Chondrocyte (in vitro differentiated cells): ENCODE measurements around the gene GPR84. TPM values are rescaled to one million over a fixed set of nuclear protein-coding genes. Genes with fewer than 3 reads are reported as not detected.
A peak's percentile ranks its signal among the peaks of the same experiment; 100 is the strongest.

Experiments used
- DNase-seq: peaks from one replicate; pipeline ENCODE4 v3.0.0; 2021; ENCODE audit warnings: mixed read lengths, low spot score
- H3K27ac Mint-ChIP-seq: one replicate; pipeline ENCODE4 v1.8.0; 2021; ENCODE audit warnings: mild to moderate bottlenecking, moderate library complexity, mixed read lengths; ENCODE audit not compliant: unreplicated experiment
- H3K27me3 Mint-ChIP-seq: 2 replicates; pipeline ENCODE4 v1.8.0; 2021; ENCODE audit warnings: low read depth, mixed read lengths
- H3K36me3 Mint-ChIP-seq: 2 replicates; pipeline ENCODE4 v1.8.0; 2021; ENCODE audit warnings: low read depth, mixed read lengths
- H3K4me1 Mint-ChIP-seq: 2 replicates; pipeline ENCODE4 v1.8.0; 2021; ENCODE audit warnings: low read depth, mild to moderate bottlenecking, mixed read lengths
- H3K4me3 Mint-ChIP-seq: one replicate; pipeline ENCODE4 v1.8.0; 2021; ENCODE audit warnings: mild to moderate bottlenecking, moderate library complexity, mixed read lengths; ENCODE audit not compliant: unreplicated experiment
- H3K9me3 Mint-ChIP-seq: 2 replicates; pipeline ENCODE4 v1.8.0; 2021; ENCODE audit warnings: low read depth, mixed read lengths
- long read RNA-seq: library from polyadenylated mRNA; stranded (forward); transcript quantifications from one replicate; pipeline ENCODE4 v2.0.0, GENCODE V29; 2021
- total RNA-seq: library from RNA; stranded (reverse); gene quantifications from 3 replicates; pipeline ENCODE4 v1.2.1, GENCODE V29; 2021
- TF ChIP-seq, protein P1 (sequence below): fragments of 200-600 bp; sonication (generic); IDR thresholded peaks from 2 replicates; pipeline ENCODE4 v1.5.0; 2021; ENCODE audit warnings: antibody characterized with exemption, mild to moderate bottlenecking, moderate library complexity

The GPR84 gene
- not detected in 3 replicates for total RNA-seq
- long read RNA-seq: 0 reads

DNA sequence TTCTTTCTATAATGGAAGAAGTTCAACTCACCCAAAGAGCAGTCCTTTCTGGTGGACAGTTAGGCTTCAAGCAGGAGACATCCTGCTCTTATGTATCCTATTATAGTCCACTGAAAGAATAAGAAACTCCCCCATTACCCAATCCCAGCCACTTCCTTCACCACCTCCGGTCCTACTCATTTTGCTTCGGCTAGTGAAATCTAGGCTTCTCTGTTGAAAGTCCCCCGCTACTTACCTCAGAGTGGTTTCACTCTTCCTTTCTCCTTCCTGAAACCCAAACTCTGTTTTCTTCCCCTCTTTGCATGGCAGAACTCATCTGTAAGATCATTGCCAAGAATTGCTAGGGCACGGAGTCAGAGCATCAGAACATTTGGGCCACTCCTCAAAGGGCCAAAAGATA lies at the start of gene GPR84:
TSS of gene GPR84 (minus strand) at position 74 of the 400 bp plus-strand sequence. CDS start 635 bp downstream, outside the sequence.
- Mint-ChIP-seq H3K9me3 (no peaks in the 10 kb centered on the region), H3K4me3 (no peak within 1 kb of the TSS), H3K27ac (no peak within 1 kb of the TSS), H3K4me1 (peaks cover 16% of the 10 kb centered on the region), H3K36me3 (no peaks in the 10 kb centered on the region), H3K27me3 (no peaks in the 10 kb centered on the region)
- TF ChIP-seq, protein P1, sequence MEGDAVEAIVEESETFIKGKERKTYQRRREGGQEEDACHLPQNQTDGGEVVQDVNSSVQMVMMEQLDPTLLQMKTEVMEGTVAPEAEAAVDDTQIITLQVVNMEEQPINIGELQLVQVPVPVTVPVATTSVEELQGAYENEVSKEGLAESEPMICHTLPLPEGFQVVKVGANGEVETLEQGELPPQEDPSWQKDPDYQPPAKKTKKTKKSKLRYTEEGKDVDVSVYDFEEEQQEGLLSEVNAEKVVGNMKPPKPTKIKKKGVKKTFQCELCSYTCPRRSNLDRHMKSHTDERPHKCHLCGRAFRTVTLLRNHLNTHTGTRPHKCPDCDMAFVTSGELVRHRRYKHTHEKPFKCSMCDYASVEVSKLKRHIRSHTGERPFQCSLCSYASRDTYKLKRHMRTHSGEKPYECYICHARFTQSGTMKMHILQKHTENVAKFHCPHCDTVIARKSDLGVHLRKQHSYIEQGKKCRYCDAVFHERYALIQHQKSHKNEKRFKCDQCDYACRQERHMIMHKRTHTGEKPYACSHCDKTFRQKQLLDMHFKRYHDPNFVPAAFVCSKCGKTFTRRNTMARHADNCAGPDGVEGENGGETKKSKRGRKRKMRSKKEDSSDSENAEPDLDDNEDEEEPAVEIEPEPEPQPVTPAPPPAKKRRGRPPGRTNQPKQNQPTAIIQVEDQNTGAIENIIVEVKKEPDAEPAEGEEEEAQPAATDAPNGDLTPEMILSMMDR: no peak
- DNase-seq: no peak

DNA sequence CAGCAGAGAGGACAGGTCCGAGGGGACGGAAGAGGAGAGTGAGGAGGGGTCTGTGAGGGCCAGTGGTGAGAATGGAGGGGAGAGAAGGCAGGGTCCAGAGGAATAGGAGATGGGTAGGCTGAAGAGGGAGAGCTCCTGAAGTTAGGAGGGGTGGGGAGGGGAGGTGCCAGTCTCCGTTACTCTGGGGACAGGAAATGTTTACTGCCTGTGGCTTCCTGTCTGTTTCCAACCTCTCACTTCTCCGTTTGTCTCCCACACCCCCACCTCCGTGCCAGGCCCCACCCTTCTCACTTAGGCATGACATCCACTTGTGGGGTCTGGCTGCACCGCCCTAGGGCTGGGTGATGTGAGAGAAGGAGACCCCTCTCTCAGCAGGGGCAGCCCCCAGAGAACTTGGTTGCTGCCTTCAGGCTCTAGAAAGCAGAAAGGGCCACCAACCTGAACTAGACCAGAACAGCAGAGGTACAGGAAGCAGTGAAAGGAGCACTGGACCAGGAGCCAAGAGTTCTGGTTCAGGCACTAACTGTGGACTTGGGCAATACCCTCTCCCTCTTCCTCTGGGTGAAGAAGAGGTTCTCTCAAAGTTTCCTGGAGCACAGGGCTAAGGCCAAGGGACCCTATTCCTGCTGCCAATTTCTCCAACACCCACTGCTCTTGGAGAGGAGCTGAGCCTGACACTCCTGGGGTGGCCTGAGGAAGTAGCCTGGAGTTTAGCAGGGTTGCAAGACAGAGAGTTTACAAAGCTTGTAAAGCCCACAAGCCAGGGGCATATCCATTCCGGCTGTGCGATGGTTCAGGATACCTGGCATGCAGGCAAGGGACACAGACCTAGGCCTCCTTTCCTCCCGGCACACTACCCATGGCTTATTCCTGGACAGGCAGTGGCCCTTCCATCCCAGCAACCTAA lies 49.3 kb upstream of the GPR84 start:
- Mint-ChIP-seq H3K4me1 (peaks cover 58% of the 10 kb centered on the region), H3K9me3 (no peaks in the 10 kb centered on the region), H3K27ac (peak overlapping the region; percentile 76), H3K27me3 (no peaks in the 10 kb centered on the region), H3K36me3 (peaks cover 2% of the 10 kb centered on the region), H3K4me3 (peak overlapping the region; percentile 37)
- TF ChIP-seq, protein P1: no peak
- DNase-seq: no peak

DNA sequence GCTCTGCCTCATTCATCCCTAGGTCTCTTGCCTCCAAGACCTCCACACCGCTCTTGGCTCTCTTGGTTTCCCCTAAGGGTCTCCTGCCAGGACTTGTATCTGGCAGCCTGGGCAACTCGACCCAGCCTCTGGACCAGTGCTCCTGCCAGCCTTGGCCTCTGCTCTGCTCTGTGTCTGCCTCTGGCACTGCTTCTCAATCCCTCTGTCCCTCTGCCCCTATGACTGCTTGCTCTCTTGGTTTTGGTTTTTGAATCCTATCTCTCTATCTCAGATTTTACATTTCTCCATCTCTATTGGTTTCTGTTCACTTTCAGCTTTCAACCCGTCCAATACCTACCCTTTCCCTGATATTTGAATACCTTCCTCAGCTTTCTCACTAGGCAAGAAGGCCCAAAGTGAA lies 48.5 kb upstream of the GPR84 start:
- TF ChIP-seq, protein P1: no peak
- DNase-seq: no peak
- H3K27ac Mint-ChIP-seq: peak overlapping the region; percentile 72
- H3K27me3 Mint-ChIP-seq: no peaks in the 10 kb centered on the region
- peak overlapping the region; percentile 37 for H3K4me3 Mint-ChIP-seq
- H3K36me3 Mint-ChIP-seq: peaks cover 5% of the 10 kb centered on the region
- no peaks in the 10 kb centered on the region for H3K9me3 Mint-ChIP-seq
- H3K4me1 Mint-ChIP-seq: peaks cover 56% of the 10 kb centered on the region

DNA sequence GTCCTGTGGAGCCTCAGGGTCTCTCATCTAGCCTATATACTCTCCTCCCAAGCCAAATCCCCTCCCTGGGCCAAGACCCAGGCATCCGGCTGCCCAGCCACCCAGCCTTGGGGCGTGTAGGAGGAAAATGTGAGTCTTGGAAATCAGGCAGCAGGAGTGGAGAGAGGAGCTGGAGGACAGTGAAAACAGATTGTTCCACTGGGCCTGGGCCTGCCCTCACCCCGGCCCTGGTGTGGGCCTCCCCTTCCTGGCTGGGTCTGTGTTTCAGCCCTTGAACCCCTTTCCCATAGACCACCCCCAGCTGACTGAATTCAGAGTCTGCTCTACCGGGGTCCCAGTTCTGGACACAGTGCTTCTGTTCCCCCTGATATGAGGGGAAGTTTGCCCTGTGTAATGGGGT lies 48.1 kb upstream of the GPR84 start:
- Mint-ChIP-seq H3K27ac (peak overlapping the region; percentile 72), H3K9me3 (no peaks in the 10 kb centered on the region), H3K4me3 (no peak overlapping the region), H3K27me3 (no peaks in the 10 kb centered on the region), H3K36me3 (peaks cover 7% of the 10 kb centered on the region), H3K4me1 (peaks cover 52% of the 10 kb centered on the region)
- TF ChIP-seq, protein P1: no peak
- no peak for DNase-seq

DNA sequence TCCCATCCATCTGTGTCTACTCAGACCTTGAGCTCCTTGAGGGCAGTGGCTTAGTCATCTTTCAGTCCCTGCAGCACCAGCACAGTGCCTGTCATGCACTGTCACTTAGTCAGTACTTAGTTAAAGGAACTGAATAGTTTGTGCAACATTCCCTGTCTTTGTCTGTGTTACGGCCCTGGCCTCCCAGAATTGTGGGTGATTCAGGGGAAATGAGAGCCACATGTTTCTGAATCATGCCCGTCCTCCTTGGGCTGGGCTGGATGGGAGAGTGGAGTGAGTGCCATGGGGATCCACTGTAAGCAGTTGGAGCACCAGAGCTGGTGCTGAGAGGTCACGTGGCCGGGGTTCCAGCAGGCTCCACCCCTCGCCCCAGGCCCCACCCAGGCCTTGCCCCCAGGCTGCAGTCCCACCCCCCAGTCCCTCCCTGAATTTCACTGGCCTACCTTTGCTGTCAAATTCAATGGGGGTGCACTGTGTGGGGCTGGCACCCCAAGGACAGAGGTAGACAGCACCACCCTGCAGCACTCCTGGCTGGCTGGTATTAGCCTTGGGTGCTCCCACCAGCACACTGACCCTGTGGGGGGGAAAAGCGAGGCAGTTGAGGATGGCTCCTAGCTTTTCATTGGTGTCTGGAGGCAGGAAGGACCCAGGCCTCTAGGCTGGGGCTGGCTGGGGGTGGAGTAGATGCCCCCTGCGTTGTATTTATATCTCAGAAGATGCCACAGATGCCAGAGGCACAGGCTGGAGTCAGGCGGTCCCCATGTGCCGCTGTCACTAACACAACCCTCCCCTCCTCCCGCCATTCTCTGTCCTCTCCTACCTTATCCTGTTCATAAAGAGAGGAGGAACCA lies 47.3 kb upstream of the GPR84 start:
- Mint-ChIP-seq H3K4me3 (no peak overlapping the region), H3K4me1 (peaks cover 45% of the 10 kb centered on the region), H3K27ac (peak overlapping the region; percentile 89), H3K9me3 (no peaks in the 10 kb centered on the region), H3K36me3 (peaks cover 13% of the 10 kb centered on the region), H3K27me3 (no peaks in the 10 kb centered on the region)
- DNase-seq: no peak
- TF ChIP-seq, protein P1: no peak
